Stimulated activated CD4-positive, alpha-beta T cell treated with anti-CD3 and anti-CD28 coated beads, TNF-alpha, amount 100 ng/mL, for 1 hour (primary cell): ENCODE data around the gene CDK17.

ENCODE experiments used
- DNase-seq, 3 donors: peaks; one replicate each; pipeline ENCODE4 v3.0.0-alpha.2; 2020; ENCODE audit warnings: low read depth in 3 of 3, low spot score in 1 of 3

CDK17 gene

DNA sequence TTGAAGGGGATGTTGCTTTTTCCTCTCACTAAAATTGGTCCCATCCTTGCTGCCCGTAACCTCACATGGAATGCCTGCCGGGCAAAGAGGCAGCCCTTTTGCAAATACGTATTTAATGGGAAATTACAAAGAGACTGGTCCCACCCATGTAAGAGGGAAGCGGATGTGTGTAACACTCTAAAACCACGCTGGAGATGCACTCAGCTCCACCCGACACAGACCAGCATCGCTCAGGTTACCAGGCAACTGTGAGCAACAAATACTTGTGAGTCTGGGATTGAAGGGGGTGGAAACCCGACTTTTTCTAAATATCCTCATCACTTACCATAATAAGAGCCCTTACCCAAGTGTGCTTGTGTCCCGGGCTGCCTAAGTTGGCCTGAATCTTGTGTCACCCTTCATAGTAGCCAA lies 158.4 kb downstream of the CDK17 start:
- DNase-seq: peak in 2 of 3 donors; percentile 35 to 36

DNA sequence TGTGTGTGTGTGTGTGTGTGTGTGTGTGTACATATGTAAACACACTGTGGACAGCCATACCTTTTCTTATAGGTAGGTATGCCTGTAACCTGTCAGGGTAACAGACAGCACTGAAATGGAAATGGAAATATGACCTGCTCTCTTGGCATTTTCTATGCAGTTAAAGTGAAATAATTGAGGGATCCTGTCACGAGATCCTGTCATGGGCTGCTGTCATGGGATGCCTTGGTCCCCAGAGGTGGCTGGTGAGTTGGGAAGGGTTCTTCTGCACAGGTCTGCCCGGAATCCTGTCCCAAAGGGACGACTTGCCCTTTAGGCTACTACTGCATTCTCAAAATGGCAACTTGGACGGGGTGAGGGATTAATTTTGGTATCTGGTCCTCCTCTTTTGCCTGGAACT lies 158.8 kb downstream of the CDK17 start:
- no peak for DNase-seq

DNA sequence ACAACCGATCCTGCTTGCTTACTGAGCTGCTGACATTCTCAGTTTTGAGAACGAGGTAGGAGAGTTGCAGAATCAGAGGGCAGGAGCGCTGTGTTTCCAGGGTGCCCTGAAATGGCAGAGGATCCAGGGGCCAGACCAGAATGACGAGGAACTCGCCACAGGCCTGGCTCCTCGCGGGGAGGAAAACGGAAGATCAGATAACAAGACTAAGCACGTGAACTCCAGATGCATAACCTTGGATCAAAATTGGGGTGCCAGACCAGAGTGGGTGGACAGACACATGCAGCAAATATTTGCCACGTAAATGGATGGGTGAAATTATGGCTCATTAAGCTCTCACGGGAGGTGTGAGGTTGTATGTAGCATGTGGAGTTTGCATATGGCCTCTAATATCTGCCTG lies 159.6 kb downstream of the CDK17 start:
- no peak for DNase-seq

DNA sequence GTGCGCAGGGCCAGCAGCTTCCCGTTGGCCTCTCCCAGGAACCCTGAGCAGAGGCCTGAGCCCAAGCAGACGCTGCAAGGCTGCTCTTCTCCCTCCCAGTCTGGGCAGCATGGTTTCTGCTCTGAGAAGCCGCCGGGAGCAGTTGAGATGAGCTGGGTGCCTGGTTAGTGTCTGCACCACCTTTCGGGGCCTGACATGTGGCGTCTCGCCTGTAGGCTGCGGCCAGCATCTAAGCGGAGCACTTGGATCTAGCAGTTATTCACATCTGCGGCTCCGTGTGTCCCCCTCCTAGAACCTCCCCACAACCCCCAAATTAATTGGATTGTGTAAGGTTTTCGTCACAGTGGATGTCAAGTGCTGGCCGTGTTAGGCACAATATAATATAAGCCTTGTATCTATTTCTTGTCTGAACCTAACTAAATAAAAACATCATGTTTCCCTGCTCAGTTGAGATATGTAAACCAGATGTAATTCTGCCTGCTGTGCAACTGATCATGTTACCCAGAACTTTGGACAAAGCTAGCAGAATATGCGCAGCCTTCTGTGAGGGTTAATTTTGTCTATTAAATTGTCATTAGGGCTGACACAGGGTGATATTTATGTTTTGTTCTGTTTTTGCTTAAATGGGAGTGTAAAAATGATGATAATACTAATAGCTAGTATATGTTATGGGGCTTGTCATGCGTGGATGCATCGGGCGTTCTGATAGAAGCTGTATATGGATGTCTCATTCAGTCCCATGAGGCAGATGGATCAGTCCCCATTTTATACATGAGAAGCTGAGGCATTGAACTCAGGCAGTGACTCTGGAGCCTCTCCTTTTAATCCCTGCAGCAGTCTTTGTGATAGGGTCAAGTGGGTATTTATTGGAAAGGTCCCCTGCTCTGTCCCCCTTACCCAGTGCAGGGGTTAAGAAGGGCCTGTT lies 160.3 kb downstream of the CDK17 start:
- no peak for DNase-seq

GRCh38 chr12:96238336-96239047 lies 161.7 kb downstream of the CDK17 start:
- DNase-seq: no peak

DNA sequence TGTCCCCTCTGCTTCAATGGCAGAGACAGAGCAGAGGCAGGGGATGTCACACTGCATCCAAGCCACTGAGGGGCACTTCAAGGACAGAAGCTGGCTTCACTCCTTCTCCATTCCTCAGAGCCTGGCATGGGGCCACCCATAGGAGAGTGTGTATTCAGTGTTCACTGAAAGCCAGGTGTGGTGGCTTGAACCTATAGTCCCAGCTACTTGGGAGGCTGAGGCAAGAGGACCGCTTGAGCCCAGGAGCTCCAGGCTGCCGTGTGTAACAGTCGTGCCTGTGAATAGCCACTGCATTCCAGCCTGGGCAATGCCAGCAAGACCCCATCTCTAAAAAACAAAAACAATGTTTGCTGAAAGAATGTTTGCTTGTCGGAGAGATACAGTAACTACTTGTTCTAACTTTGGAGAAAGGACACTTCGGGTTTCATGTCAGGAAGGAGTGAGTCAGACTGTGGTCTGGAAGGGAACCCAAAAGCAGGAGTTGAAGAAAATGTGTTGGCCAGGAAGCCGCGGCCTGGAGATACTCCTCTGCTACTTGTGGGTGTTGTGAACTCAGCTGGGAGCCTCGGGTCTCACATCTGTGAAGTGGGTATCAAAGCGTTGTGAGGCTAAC lies 162.7 kb downstream of the CDK17 start:
- DNase-seq: peak in 2 of 3 donors; percentile 14 to 23

DNA sequence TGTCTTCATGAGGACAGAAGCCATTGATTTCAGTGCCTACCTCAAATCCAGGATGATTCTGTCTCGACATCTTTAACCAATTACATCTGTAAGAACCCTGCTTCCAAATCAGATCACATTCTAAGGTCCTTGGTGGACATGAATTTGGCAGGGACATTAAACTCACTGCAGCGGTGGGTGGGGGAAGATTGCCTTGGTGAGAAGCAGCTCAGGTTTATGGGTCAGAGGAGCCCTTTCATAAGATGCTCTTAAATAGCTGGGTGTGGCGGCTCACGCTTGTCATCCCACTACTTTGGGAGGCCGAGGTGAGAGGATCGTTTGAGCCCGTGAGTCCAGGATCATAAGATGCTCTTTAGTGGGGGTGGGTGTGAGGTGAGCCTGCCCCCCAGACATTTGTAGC lies 163.2 kb downstream of the CDK17 start:
- DNase-seq: no peak

DNA sequence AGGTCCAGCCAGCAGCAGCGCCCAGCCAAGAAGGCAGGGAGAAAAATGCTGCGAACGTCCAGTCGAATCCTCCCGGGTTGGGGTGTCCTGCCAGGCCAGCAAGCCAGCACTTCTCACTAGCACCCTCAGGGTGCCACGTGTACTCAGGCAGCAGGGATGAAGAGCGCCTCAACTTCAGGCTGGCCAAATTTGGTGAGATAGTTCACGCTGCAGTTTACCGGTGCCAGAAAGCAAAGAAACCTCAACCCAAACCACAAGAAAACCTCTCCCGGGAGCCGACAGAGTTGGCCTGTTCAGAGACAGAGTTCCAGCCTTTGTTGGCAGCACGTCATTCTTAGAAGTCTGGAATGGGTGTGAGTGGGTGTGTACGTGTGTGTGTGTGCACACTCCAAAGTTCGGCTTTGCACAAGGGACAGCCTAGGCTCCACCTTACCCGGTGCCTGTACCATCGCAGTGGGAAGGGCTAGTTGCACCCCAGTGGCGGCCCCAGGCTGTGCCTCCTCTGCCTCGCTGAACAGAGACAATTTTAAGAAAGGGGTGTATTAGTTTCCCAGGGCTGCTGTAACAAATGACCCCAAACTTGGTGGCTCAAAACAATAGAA lies 163.9 kb downstream of the CDK17 start:
- DNase-seq: no peak

GRCh38 chr12:96235484-96235826 lies 164.8 kb downstream of the CDK17 start:
- no peak for DNase-seq

DNA sequence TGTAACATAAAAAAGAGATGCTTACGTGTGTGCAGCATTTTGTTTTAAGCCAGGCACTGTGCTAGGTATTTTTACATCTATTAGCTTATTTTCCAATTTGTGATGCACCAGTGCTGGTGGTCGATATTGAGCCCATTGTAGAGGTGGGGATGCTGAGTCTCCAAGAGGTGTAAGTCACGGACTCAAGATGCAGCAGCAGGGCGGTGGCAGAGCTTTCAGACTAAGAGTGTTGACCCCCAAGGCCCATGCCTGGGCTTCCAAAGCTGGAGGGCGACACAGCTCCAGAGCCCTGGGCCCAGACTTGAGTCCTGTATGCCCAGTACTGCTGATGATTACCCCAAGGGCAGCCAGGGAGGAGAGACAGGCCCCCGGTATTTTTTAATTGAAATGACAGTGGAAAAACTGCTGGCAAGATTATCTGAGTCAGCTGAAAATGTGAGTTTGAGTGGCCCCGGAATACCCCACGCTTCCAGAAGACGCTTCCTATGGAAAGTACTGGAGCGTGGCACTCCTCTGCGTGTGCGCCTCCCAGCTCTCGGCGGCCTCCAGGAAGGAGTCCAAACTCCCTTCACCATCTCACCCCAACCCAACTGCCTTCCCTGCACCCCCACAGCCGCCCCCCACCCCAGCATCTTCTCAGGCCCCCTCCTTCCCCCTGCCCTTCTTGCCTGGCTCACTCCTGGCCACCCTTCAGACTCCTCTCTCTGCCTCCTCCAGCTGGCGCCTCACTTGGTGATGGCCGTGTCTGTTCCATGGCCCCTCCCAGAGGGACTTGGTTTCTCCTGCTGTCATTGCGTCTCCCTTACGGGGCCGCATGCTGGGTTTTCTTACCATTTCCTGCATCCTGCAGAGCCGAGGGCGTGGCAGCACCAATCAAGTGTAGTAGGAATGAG lies 165.4 kb downstream of the CDK17 start:
- DNase-seq: no peak

DNA sequence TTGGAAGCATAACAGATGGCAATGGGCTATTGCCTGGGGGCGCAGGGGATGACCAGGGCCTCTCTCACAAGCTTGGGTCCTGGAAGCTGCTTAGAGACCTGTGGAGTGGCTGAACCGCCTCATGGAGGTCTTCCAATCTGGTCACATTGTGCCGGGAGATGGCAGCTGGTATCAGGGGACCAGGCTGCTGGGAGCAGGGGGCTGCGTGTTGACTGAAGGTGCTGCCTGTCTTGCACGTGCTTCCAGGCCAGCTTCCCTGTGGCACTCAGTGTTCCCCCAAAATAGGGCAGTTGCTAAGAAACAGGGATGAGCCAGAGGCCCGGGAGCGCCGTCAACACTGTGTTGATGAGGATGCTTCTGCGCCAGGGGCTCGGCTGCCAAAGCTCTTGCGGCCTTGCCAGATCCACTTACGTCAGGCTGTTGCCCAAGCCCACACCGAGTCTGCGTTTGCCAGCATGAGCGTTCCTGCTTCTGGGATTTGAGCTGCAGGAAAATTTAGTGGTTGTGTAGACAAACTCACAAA lies 166.2 kb downstream of the CDK17 start:
- DNase-seq: no peak

DNA sequence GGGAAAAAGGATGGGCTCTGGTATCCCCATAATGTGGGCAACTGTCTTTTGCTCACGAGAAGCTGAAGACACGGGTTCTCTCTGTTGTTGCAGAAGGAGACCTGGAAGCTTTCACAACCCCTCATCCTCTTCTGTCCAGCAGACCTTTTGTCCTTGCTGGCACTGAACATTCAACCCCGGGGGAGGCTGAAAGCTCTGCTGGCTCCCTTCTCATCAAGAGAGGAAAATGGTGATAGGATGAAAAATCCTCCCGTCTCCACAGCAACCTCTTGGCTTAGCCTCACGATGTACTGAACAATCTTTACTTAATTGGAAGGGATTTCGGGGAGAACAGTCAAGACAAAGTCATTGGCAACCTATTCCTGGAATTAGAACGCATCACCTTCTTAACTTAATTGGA lies 167.1 kb downstream of the CDK17 start:
- no peak for DNase-seq

GRCh38 chr12:96230646-96231045 lies 169.6 kb downstream of the CDK17 start:
- DNase-seq: no peak

- DNase-seq: no peak
Measured at GRCh38 chr12:96228566-96229248, 171.5 kb downstream of the CDK17 start.
